Loucy (cell line): ENCODE results near the gene KLHL9.

ENCODE experiments used
- H2AFZ ChIP-seq: fragments of 200-600 bp; sonication (generic); 2 replicates; pipeline ENCODE4 v1.6.0; 2016; ENCODE audit warnings: antibody characterized with exemption, mild to moderate bottlenecking, low read length, moderate library complexity
- H3F3A ChIP-seq: fragments of 200-600 bp; 2 replicates; pipeline ENCODE4 v1.6.0; 2016; ENCODE audit warnings: antibody characterized with exemption, low read depth, mild to moderate bottlenecking
- H3K27me3 ChIP-seq: fragments of 200-600 bp; sonication (generic); 2 replicates; pipeline ENCODE4 v1.6.1; 2014; ENCODE audit warnings: low read length, mild to moderate bottlenecking; ENCODE audit not compliant: insufficient read depth, poor library complexity, severe bottlenecking
- H3K36me3 ChIP-seq: fragments of 200-600 bp; sonication (generic); 2 replicates; pipeline ENCODE4 v1.6.1; 2016; ENCODE audit warnings: low read length; ENCODE audit not compliant: insufficient read depth
- H3K4me1 ChIP-seq: fragments of 200-600 bp; sonication (generic); 2 replicates; pipeline ENCODE4 v1.5.1; 2014; ENCODE audit warnings: low read length, mild to moderate bottlenecking; ENCODE audit not compliant: insufficient read depth, poor library complexity, severe bottlenecking
- H3K4me2 ChIP-seq: fragments of 200-600 bp; sonication (generic); 2 replicates; pipeline ENCODE4 v1.6.0; 2014; ENCODE audit warnings: antibody characterized with exemption, low read length, low read depth, mild to moderate bottlenecking; ENCODE audit not compliant: poor library complexity, severe bottlenecking
- H3K4me3 ChIP-seq: fragments of 200-600 bp; sonication (generic); 2 replicates; pipeline ENCODE4 v1.5.1; 2014; ENCODE audit warnings: low read length, mild to moderate bottlenecking, mixed read lengths; ENCODE audit not compliant: poor library complexity, severe bottlenecking
- H3K79me2 ChIP-seq: fragments of 200-600 bp; sonication (generic); 2 replicates; pipeline ENCODE4 v1.6.1; 2014; ENCODE audit warnings: low read length; ENCODE audit not compliant: insufficient read depth
- H3K9ac ChIP-seq: fragments of 200-600 bp; sonication (generic); 2 replicates; pipeline ENCODE4 v1.6.0; 2014; ENCODE audit warnings: mild to moderate bottlenecking, low read depth, low read length, moderate library complexity; ENCODE audit not compliant: poor library complexity, severe bottlenecking
- H3K9me2 ChIP-seq: fragments of 200-600 bp; sonication (generic); replicated peaks from 2 replicates; pipeline ENCODE4 v1.6.1; 2016; ENCODE audit warnings: low read depth, low read length, mixed read lengths
- H3K9me3 ChIP-seq: fragments of 200-600 bp; sonication (generic); 2 replicates; pipeline ENCODE4 v1.6.1; 2014; ENCODE audit warnings: mild to moderate bottlenecking, antibody characterized with exemption, low read length, low read depth; ENCODE audit not compliant: insufficient read depth
- H4K20me1 ChIP-seq: fragments of 200-600 bp; sonication (generic); 2 replicates; pipeline ENCODE4 v1.6.0; 2014; ENCODE audit warnings: antibody characterized with exemption, low read length, mild to moderate bottlenecking; ENCODE audit not compliant: insufficient read depth, poor library complexity, severe bottlenecking
- CTCF ChIP-seq: fragments of 200-600 bp; sonication (generic); conservative IDR thresholded peaks from 2 replicates; pipeline ENCODE4 v1.5.1; 2014; ENCODE audit warnings: mild to moderate bottlenecking, antibody characterized with exemption, low read length
- EZH2phosphoT487 ChIP-seq: fragments of 200-600 bp; IDR thresholded peaks from 2 replicates; pipeline ENCODE4 v1.6.1; 2018; ENCODE audit warnings: antibody characterized with exemption, mild to moderate bottlenecking, moderate library complexity, borderline replicate concordance

The KLHL9 gene

GRCh38 chr9:21322911-21323461 lies 12.2 kb downstream of the KLHL9 start:
- Histone ChIP-seq H3K9me3 (no peaks in the 10 kb centered on the region), H3K4me1 (peaks cover 5% of the 10 kb centered on the region), H4K20me1 (peaks cover 9% of the 10 kb centered on the region), H3K36me3 (peaks cover 10% of the 10 kb centered on the region; the same call in 1 of the 2 replicates), H3K9me2 (no peaks in the 10 kb centered on the region), H3F3A (no peaks in the 10 kb centered on the region), H3K9ac (no peak overlapping the region), H3K4me3 (no peak overlapping the region), H2AFZ (no peak overlapping the region), H3K27me3 (no peaks in the 10 kb centered on the region), H3K4me2 (no peak overlapping the region), H3K79me2 (no peaks in the 10 kb centered on the region)
- TF ChIP-seq CTCF (no peak), EZH2phosphoT487 (no peak)

- H3K27me3 ChIP-seq: no peaks in the 10 kb centered on the region
- peaks cover 10% of the 10 kb centered on the region; the same call in 1 of the 2 replicates for H3K36me3 ChIP-seq
- no peak overlapping the region for H3K9ac ChIP-seq
- no peaks in the 10 kb centered on the region for H3K79me2 ChIP-seq
- no peaks in the 10 kb centered on the region for H3K9me2 ChIP-seq
- H2AFZ ChIP-seq: no peak overlapping the region
- H3K4me3 ChIP-seq: no peak overlapping the region
- no peaks in the 10 kb centered on the region for H3K9me3 ChIP-seq
- no peaks in the 10 kb centered on the region for H3F3A ChIP-seq
- no peaks in the 10 kb centered on the region for H3K4me1 ChIP-seq
- TF ChIP-seq CTCF (no peak), EZH2phosphoT487 (no peak)
- H4K20me1 ChIP-seq: no peaks in the 10 kb centered on the region
- no peak overlapping the region for H3K4me2 ChIP-seq
Measured at GRCh38 chr9:21320465-21320864, 14.7 kb downstream of the KLHL9 start.

GRCh38 chr9:21317956-21318923 lies 17.0 kb downstream of the KLHL9 start:
- no peaks in the 10 kb centered on the region for H3K4me1 ChIP-seq
- peak overlapping the region; percentile 4; the same call in 1 of the 2 replicates for H2AFZ ChIP-seq
- no peaks in the 10 kb centered on the region for H3F3A ChIP-seq
- H3K36me3 ChIP-seq: peaks cover under 1% of the 10 kb centered on the region; the same call in 1 of the 2 replicates
- H3K4me3 ChIP-seq: no peak overlapping the region
- H3K27me3 ChIP-seq: no peaks in the 10 kb centered on the region
- no peaks in the 10 kb centered on the region for H3K9me3 ChIP-seq
- no peaks in the 10 kb centered on the region for H4K20me1 ChIP-seq
- no peaks in the 10 kb centered on the region for H3K79me2 ChIP-seq
- H3K4me2 ChIP-seq: peak overlapping the region; percentile 35
- no peaks in the 10 kb centered on the region for H3K9me2 ChIP-seq
- TF ChIP-seq CTCF: peak; percentile 56
- no peak for TF ChIP-seq EZH2phosphoT487
- no peak overlapping the region for H3K9ac ChIP-seq
